ENCODE measurements around the gene CALR3.
A peak's percentile ranks its signal among the peaks of the same experiment; 100 is the strongest.
"Not testable (repeated sequence)": the region's sequence is repeated elsewhere in the genome, so short reads cannot be mapped to it uniquely, and the experiment has no call there.

The CALR3 gene

GRCh38 chr19:16457954-16458331 lies 38.0 kb downstream of the CALR3 start:
- DNase-seq (ENCODE audit: low read depth, low spot score), result no peak

GRCh38 chr19:16457195-16457953 lies 38.6 kb downstream of the CALR3 start:
- DNase-seq (ENCODE audit: low read depth, low spot score), result no peak

- DNase-seq (ENCODE audit: low read depth, low spot score), result no peak
Observed at GRCh38 chr19:16456652-16457194, 39.2 kb downstream of the CALR3 start.

GRCh38 chr19:16455489-16455888 lies 40.5 kb downstream of the CALR3 start:
- DNase-seq (ENCODE audit: low read depth, low spot score), result no peak

GRCh38 chr19:16454351-16454918 lies 41.5 kb downstream of the CALR3 start:
- DNase-seq (ENCODE audit: low read depth, low spot score), result no peak

GRCh38 chr19:16452325-16452724 lies 43.6 kb downstream of the CALR3 start:
- no peak for DNase-seq (ENCODE audit: low read depth, low spot score)

- no peak for DNase-seq (ENCODE audit: low read depth, low spot score)
Observed at GRCh38 chr19:16449330-16449961, 46.5 kb downstream of the CALR3 start.

- DNase-seq (ENCODE audit: low read depth, low spot score), result not testable (repeated sequence)
Observed at GRCh38 chr19:16448872-16449271, 47.1 kb downstream of the CALR3 start.

- peak; percentile 64 for DNase-seq (ENCODE audit: low read depth, low spot score)
Observed at GRCh38 chr19:16446724-16447368, 49.1 kb downstream of the CALR3 start.

- DNase-seq (ENCODE audit: low read depth, low spot score), result no peak
Observed at GRCh38 chr19:16446108-16446723, 49.8 kb downstream of the CALR3 start.

- no peak for DNase-seq (ENCODE audit: low read depth, low spot score)
Observed at GRCh38 chr19:16445238-16446107, 50.5 kb downstream of the CALR3 start.

GRCh38 chr19:16444269-16444600 lies 51.7 kb downstream of the CALR3 start:
- no peak for DNase-seq (ENCODE audit: low read depth, low spot score)

- no peak for DNase-seq (ENCODE audit: low read depth, low spot score)
Observed at GRCh38 chr19:16442386-16443276, 53.3 kb downstream of the CALR3 start.

- no peak for DNase-seq (ENCODE audit: low read depth, low spot score)
Observed at GRCh38 chr19:16441661-16442162, 54.3 kb downstream of the CALR3 start.

- no peak for DNase-seq (ENCODE audit: low read depth, low spot score)
Observed at GRCh38 chr19:16436780-16437332, 59.1 kb downstream of the CALR3 start.

- DNase-seq (ENCODE audit: low read depth, low spot score), result no peak
Observed at GRCh38 chr19:16435999-16436650, 59.8 kb downstream of the CALR3 start.

GRCh38 chr19:16435238-16435917 lies 60.6 kb downstream of the CALR3 start:
- peak; percentile 88 for DNase-seq (ENCODE audit: low read depth, low spot score)

- DNase-seq (ENCODE audit: low read depth, low spot score), result no peak
Observed at GRCh38 chr19:16433986-16434385, 62.0 kb downstream of the CALR3 start.

Measured in brain pericyte (primary cell).